Neutrophil (primary cell): ENCODE results near the gene BFSP1.

Experiments
- H3K27ac ChIP-seq: fragments of 200-600 bp; sonication (generic); 2 replicates; pipeline ENCODE4 v1.5.1; 2016; ENCODE audit warnings: mild to moderate bottlenecking, moderate library complexity
- H3K27me3 ChIP-seq: fragments of 200-600 bp; sonication (generic); 2 replicates; pipeline ENCODE4 v1.6.0; 2016; ENCODE audit warnings: mild to moderate bottlenecking
- H3K36me3 ChIP-seq: fragments of 200-600 bp; sonication (generic); 2 replicates; pipeline ENCODE4 v1.5.1; 2017
- H3K4me1 ChIP-seq, 2 experiments: fragments of 200-600 bp in 1 of 2; sonication (generic) in 1 of 2; 1 replicate in 1 of 2; 2 replicates in 1 of 2; pipeline versions ENCODE4 v1.5.1 to v1.6.1; 2013 to 2016; ENCODE audit warnings: low read depth in 1 of 2, low read length in 1 of 2, mild to moderate bottlenecking in 1 of 2, moderate library complexity in 1 of 2; ENCODE audit not compliant: control insufficient read depth in 1 of 2, insufficient read depth in 1 of 2
- H3K4me3 ChIP-seq, 2 experiments: fragments of 200-600 bp in 1 of 2; sonication (generic) in 1 of 2; 1 replicate in 1 of 2; 2 replicates in 1 of 2; pipeline ENCODE4 v1.5.1; 2013 to 2016; ENCODE audit warnings: low read depth in 1 of 2, low read length in 1 of 2, mild to moderate bottlenecking in 1 of 2, moderate library complexity in 1 of 2
- H3K9me3 ChIP-seq: fragments of 200-600 bp; sonication (generic); 2 replicates; pipeline ENCODE4 v1.5.1; 2016
- CTCF ChIP-seq: fragments of 200-600 bp; sonication (generic); IDR thresholded peaks from 2 replicates; pipeline ENCODE4 v1.5.1; 2016; ENCODE audit warnings: antibody characterized with exemption

BFSP1 gene

DNA sequence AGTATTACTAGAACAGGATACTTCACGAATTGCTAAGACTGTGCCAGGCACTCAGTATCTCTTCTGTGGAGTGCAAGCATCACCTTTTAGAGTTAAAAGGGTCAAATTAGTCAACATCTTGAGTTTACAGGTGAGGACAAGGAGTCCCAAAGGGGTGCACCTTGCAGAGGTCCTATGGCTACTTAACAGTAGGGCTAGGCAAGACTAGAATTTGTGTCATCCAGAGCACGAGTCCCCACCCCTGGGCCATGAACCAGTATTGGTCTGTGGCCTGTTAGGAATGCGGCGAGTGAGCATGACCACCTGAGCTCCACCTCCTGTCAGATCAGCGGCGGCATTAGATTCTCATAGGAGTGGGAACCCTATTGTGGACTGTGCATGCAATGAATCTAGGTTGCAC lies 28.2 kb upstream of the BFSP1 start:
- no peaks in the 10 kb centered on the region for H3K36me3 ChIP-seq
- H3K9me3 ChIP-seq: no peaks in the 10 kb centered on the region
- no peaks in the 10 kb centered on the region for H3K27me3 ChIP-seq
- H3K4me1 ChIP-seq: no peaks in the 10 kb centered on the region
- TF ChIP-seq CTCF: no peak
- H3K4me3 ChIP-seq: no peak overlapping the region
- no peak overlapping the region for H3K27ac ChIP-seq

- no peak for TF ChIP-seq CTCF
- no peaks in the 10 kb centered on the region for H3K27me3 ChIP-seq
- H3K4me3 ChIP-seq: no peak overlapping the region
- no peak overlapping the region for H3K27ac ChIP-seq
- H3K9me3 ChIP-seq: no peaks in the 10 kb centered on the region
- no peaks in the 10 kb centered on the region for H3K4me1 ChIP-seq
- no peaks in the 10 kb centered on the region for H3K36me3 ChIP-seq
Observed at GRCh38 chr20:17558941-17559304, 27.7 kb upstream of the BFSP1 start.

- no peaks in the 10 kb centered on the region for H3K4me1 ChIP-seq
- H3K9me3 ChIP-seq: no peaks in the 10 kb centered on the region
- no peaks in the 10 kb centered on the region for H3K36me3 ChIP-seq
- H3K27ac ChIP-seq: no peak overlapping the region
- TF ChIP-seq CTCF: no peak
- H3K4me3 ChIP-seq: no peak overlapping the region
- H3K27me3 ChIP-seq: no peaks in the 10 kb centered on the region
Observed at GRCh38 chr20:17558154-17558940, 27.2 kb upstream of the BFSP1 start.

DNA sequence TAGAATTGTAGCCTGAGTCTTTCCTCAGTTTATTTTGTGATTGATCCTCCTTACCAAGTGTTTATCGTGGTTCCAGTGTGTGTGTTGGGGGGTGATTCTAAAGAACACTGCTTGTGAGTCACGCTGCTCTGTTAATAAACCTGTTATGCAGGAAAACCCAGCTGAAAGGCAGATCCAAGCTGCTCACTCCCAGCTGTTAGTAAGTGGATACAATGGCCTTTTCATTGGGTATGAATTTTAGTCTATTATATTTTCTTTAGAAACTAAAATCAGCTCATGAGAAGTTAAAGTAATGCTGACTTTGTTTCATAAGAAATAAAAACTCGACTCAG lies 26.5 kb upstream of the BFSP1 start:
- Histone ChIP-seq H3K4me3 (no peak overlapping the region), H3K27me3 (no peaks in the 10 kb centered on the region), H3K4me1 (no peaks in the 10 kb centered on the region), H3K9me3 (no peaks in the 10 kb centered on the region), H3K27ac (no peak overlapping the region), H3K36me3 (no peaks in the 10 kb centered on the region)
- TF ChIP-seq CTCF: no peak

DNA sequence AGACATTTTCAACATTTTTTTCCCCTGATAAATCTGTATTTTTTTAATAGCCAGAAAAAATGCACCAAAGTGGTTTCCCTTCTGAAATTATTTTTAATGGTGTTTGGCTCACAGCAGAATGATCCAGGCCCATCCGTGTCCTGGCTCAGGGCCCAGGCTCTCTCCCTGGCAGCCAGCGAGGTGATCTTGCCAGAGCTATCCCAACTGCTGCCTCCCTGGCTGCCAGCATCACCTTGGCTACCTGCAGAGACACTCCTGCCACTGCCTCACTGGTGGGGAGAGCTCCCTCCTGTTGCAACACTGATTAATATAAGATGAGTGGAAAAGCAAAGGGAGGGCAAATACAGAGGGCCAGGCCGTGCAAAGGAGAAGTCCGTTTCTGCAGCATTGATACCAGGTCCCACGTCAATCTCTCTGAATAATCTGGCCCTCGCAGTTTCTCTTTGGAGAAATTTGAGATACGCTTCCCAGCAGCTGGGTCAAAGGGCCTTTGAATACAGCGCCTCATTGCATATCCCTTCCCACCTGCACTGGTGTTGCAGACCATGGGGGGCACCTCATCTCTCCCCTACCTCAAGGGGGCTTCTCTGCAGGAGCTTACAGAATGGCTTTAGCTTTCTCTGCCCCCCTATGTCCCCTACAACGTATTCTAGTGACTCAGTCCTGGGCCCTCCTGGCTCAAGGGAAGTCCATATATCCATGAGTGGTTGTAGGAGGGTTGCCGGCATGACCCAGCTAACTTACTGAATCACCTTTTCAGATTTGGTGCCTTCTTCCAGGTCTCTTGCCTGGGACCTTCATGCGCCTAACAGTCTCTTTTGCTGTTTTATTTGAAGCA lies 25.9 kb upstream of the BFSP1 start:
- Histone ChIP-seq H3K27me3 (no peaks in the 10 kb centered on the region), H3K36me3 (no peaks in the 10 kb centered on the region), H3K27ac (no peak overlapping the region), H3K4me1 (no peaks in the 10 kb centered on the region), H3K9me3 (no peaks in the 10 kb centered on the region), H3K4me3 (no peak overlapping the region)
- no peak for TF ChIP-seq CTCF
